ENCODE data around the gene ZBED6. TPM values are rescaled to one million over a fixed set of nuclear protein-coding genes. Genes with fewer than 3 reads are reported as not detected.
A peak's percentile ranks its signal among the peaks of the same experiment; 100 is the strongest.

Gene ZBED6
- polyA plus RNA-seq, 1 of the 3 experiments (the other 2 are of a cell fraction) = 2.5 TPM

DNA sequence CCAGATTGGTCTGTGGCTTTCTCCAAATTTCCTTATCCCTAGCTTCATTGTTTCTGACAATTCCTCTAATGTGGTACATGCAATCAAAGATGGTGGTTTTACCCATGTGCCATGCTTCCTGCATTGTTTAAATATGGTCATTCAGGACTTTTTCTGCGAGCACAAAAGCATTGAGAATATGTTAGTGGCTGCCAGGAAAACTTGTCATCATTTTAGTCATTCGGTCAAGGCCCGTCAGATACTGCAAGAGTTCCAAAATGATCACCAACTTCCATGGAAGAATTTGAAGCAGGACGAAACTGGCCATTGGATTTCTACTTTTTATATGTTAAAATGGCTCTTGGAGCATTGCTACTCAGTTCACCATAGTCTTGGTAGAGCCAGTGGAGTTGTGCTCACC, 3.7 kb downstream of the ZBED6 start:
- Histone ChIP-seq H3K4me1 (ENCODE audit: control insufficient read depth in 1 of 2, insufficient read depth in 2 of 2, low read depth in 1 of 2, low read length in 1 of 2) (peaks cover 27 to 33% of the 10 kb centered on the region in 2 experiments; a peak in 3 of 4 replicates), H3K9me2 (no peaks in the 10 kb centered on the region), H3F3A (replicated peaks; ENCODE audit: insufficient read depth) (peaks cover 5% of the 10 kb centered on the region), H4K20me1 (ENCODE audit: insufficient read depth) (peaks cover 79% of the 10 kb centered on the region), H2AFZ (ENCODE audit: low read depth) (no peak overlapping the region), H3K79me2 (ENCODE audit: insufficient read depth) (peaks cover 83% of the 10 kb centered on the region), H3K4me2 (no peak overlapping the region), H3K9ac (no peak overlapping the region), H3K36me3 (replicated peaks in 1 of 2; ENCODE audit: control insufficient read depth in 1 of 2, insufficient read depth in 2 of 2, low read length in 1 of 2) (peaks cover 45 to 60% of the 10 kb centered on the region in 2 experiments), H3K27me3 (ENCODE audit: insufficient read depth) (no peaks in the 10 kb centered on the region), H3K27ac (ENCODE audit: low read depth in 2 of 2, low read length in 1 of 2) (no peak overlapping the region), H3K4me3 (ENCODE audit: low read depth in 2 of 2, low read length in 1 of 2) (no peak overlapping the region), H3K9me3 (no peaks in the 10 kb centered on the region)
- 94% methylated on average over 4 of the region's 4 CpGs for WGBS (ENCODE audit: low lambda C conversion rate)
- TF ChIP-seq SMC3 (IDR thresholded peaks at IDR 0.05; ENCODE audit: low read depth, low read length) (no peak), GABPA (IDR thresholded peaks at IDR 0.05; ENCODE audit: low read depth) (no peak), TCF12 (IDR thresholded peaks at IDR 0.05) (no peak)
- TF ChIP-seq, protein P1, sequence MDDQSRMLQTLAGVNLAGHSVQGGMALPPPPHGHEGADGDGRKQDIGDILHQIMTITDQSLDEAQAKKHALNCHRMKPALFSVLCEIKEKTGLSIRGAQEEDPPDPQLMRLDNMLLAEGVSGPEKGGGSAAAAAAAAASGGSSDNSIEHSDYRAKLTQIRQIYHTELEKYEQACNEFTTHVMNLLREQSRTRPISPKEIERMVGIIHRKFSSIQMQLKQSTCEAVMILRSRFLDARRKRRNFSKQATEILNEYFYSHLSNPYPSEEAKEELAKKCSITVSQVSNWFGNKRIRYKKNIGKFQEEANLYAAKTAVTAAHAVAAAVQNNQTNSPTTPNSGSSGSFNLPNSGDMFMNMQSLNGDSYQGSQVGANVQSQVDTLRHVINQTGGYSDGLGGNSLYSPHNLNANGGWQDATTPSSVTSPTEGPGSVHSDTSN (IDR thresholded peaks at IDR 0.05) = no peak
- TF ChIP-seq, protein P2, sequence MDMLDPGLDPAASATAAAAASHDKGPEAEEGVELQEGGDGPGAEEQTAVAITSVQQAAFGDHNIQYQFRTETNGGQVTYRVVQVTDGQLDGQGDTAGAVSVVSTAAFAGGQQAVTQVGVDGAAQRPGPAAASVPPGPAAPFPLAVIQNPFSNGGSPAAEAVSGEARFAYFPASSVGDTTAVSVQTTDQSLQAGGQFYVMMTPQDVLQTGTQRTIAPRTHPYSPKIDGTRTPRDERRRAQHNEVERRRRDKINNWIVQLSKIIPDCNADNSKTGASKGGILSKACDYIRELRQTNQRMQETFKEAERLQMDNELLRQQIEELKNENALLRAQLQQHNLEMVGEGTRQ (IDR thresholded peaks at IDR 0.05; ENCODE audit: borderline replicate concordance, low read depth, low read length) = no peak
- no peak for DNase-seq
- ChIA-PET POLR2A (no interaction called here), CTCF (no interaction called here)

DNA sequence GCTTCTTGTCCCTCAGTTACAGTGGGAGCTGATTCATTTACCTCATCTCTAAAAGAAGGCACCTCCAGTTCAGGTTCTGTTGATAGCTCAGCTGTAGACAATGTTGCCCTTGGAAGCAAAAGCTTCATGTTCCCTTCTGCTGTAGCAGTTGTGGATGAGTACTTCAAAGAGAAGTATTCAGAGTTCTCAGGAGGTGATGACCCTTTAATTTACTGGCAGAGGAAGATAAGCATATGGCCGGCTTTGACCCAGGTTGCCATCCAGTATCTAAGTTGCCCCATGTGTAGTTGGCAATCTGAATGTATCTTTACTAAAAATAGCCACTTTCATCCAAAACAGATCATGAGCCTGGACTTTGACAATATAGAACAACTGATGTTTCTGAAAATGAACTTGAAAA, 4.5 kb downstream of the ZBED6 start:
- Histone ChIP-seq H3K4me1 (ENCODE audit: control insufficient read depth in 1 of 2, insufficient read depth in 2 of 2, low read depth in 1 of 2, low read length in 1 of 2) (peaks cover 27 to 33% of the 10 kb centered on the region in 2 experiments; a peak in 3 of 4 replicates), H3K9ac (no peak overlapping the region), H3K4me2 (0 out of 2 replicates have a peak overlapping the region, but pooled peaks have one; percentile 17), H3K36me3 (replicated peaks in 1 of 2; ENCODE audit: control insufficient read depth in 1 of 2, insufficient read depth in 2 of 2, low read length in 1 of 2) (peaks cover 45 to 68% of the 10 kb centered on the region in 2 experiments), H3K9me3 (no peaks in the 10 kb centered on the region), H4K20me1 (ENCODE audit: insufficient read depth) (peaks cover 87% of the 10 kb centered on the region), H3K4me3 (ENCODE audit: low read depth in 2 of 2, low read length in 1 of 2) (no peak overlapping the region), H2AFZ (ENCODE audit: low read depth) (no peak overlapping the region), H3F3A (replicated peaks; ENCODE audit: insufficient read depth) (peaks cover 7% of the 10 kb centered on the region), H3K27ac (ENCODE audit: low read depth in 2 of 2, low read length in 1 of 2) (no peak overlapping the region; a peak in 1 of 4 replicates), H3K9me2 (no peaks in the 10 kb centered on the region), H3K79me2 (ENCODE audit: insufficient read depth) (peaks cover 91% of the 10 kb centered on the region), H3K27me3 (ENCODE audit: insufficient read depth) (no peaks in the 10 kb centered on the region)
- DNase-seq = no peak
- WGBS (ENCODE audit: low lambda C conversion rate) = 82% methylated on average over 1 of the region's 1 CpG
- ChIA-PET CTCF (interaction anchor here (1.3 kb wide), 1 partner anchor 98 kb away, joined by 5 read pairs; no protein-coding TSS in a partner anchor), POLR2A (no interaction called here)
- no peak for TF ChIP-seq NRF1 (IDR thresholded peaks at IDR 0.05; ENCODE audit: low read depth, low read length)
- no peak for TF ChIP-seq USF1 (IDR thresholded peaks at IDR 0.05; ENCODE audit: borderline replicate concordance, low read depth)
- TF ChIP-seq MXI1 (IDR thresholded peaks at IDR 0.05; ENCODE audit: low read depth, low read length) = no peak
- TF ChIP-seq RXRA (IDR thresholded peaks at IDR 0.05; ENCODE audit: borderline replicate concordance, low read depth) = no peak
- TF ChIP-seq GATA2 (CRISPR knock-in tag; IDR thresholded peaks at IDR 0.05) = no peak
- no peak for TF ChIP-seq RFX5 (IDR thresholded peaks at IDR 0.05; ENCODE audit: low read length)
- no peak for TF ChIP-seq POLR2AphosphoS5 (IDR thresholded peaks at IDR 0.05; ENCODE audit: low read depth, low read length)
- TF ChIP-seq TEAD4 (IDR thresholded peaks at IDR 0.05; ENCODE audit: borderline replicate concordance, insufficient read depth) = no peak
- TF ChIP-seq, protein P1 (IDR thresholded peaks at IDR 0.05) = no peak
- TF ChIP-seq FOXJ3 (CRISPR knock-in tag; IDR thresholded peaks at IDR 0.05) = no peak
- no peak for TF ChIP-seq TAF1 (IDR thresholded peaks at IDR 0.05; ENCODE audit: borderline replicate concordance, low read depth, low read length)
- TF ChIP-seq, protein P3, sequence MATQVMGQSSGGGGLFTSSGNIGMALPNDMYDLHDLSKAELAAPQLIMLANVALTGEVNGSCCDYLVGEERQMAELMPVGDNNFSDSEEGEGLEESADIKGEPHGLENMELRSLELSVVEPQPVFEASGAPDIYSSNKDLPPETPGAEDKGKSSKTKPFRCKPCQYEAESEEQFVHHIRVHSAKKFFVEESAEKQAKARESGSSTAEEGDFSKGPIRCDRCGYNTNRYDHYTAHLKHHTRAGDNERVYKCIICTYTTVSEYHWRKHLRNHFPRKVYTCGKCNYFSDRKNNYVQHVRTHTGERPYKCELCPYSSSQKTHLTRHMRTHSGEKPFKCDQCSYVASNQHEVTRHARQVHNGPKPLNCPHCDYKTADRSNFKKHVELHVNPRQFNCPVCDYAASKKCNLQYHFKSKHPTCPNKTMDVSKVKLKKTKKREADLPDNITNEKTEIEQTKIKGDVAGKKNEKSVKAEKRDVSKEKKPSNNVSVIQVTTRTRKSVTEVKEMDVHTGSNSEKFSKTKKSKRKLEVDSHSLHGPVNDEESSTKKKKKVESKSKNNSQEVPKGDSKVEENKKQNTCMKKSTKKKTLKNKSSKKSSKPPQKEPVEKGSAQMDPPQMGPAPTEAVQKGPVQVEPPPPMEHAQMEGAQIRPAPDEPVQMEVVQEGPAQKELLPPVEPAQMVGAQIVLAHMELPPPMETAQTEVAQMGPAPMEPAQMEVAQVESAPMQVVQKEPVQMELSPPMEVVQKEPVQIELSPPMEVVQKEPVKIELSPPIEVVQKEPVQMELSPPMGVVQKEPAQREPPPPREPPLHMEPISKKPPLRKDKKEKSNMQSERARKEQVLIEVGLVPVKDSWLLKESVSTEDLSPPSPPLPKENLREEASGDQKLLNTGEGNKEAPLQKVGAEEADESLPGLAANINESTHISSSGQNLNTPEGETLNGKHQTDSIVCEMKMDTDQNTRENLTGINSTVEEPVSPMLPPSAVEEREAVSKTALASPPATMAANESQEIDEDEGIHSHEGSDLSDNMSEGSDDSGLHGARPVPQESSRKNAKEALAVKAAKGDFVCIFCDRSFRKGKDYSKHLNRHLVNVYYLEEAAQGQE (IDR thresholded peaks at IDR 0.05; ENCODE audit: low read depth, low read length) = no peak
- no peak for TF ChIP-seq SMC3 (IDR thresholded peaks at IDR 0.05; ENCODE audit: low read depth, low read length)
- TF ChIP-seq RAD21 (IDR thresholded peaks at IDR 0.05; ENCODE audit: low read length) = no peak
- TF ChIP-seq CTCF (IDR thresholded peaks at IDR 0.05) = no peak

Data from SK-N-SH (cell line).